HG02943 (cell line): ENCODE measurements around the gene CDK18.

Source experiments
- ATAC-seq: cut with Tn5 transposase; IDR thresholded peaks from one replicate; pipeline ENCODE4 v1.9.1; 2021; ENCODE audit warnings: mild to moderate bottlenecking, low read depth, moderate library complexity; ENCODE audit not compliant: unreplicated experiment

Gene CDK18

GRCh38 chr1:205520709-205521108 is 16.2 kb downstream of the CDK18 start:
- ATAC-seq: no peak

DNA sequence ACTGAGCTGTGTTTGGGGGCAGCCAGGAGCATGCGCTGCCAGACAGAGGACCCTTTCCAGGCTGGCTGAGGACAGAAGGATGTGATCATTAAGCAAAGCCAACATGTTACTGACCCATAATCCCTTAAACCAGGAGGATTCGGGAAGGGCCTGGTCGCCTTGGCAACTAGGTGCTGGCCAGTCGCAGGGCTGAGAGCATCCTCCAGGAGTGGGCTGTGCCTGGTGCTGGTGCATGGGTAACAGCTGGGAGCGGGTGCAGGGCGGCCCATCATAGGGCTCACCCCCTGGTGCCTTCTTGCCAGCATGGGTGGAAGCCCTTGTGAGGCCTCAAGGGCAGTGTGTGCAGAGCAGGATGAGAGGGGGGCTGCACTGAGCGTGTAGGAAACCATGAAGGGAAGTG is 17.2 kb downstream of the CDK18 start:
- ATAC-seq: no peak

DNA sequence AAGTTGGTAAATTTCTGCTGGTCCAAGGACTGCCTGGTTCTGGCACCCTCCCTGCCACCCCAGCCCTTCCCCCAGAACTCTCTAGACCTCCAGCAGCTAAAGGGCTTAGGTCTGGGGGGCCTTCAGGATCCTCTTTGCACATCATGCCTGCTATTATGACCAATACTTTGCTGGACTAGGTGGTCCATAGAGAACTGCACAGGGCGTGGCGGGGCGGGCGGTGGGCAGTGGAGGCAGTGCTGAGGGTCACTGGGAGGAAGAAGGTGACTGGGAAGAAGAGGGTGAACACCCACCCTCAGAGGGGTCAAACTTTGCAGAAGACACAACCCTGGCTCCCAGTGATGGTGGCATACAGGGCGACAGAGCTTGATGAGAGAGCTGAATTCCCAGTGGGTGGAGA is 18.2 kb downstream of the CDK18 start:
- no peak for ATAC-seq

- no peak for ATAC-seq
These were observed 18.9 kb downstream of the CDK18 start for GRCh38 chr1:205523261-205523890.

- ATAC-seq: no peak
These were observed 19.7 kb downstream of the CDK18 start for GRCh38 chr1:205523891-205524793.

DNA sequence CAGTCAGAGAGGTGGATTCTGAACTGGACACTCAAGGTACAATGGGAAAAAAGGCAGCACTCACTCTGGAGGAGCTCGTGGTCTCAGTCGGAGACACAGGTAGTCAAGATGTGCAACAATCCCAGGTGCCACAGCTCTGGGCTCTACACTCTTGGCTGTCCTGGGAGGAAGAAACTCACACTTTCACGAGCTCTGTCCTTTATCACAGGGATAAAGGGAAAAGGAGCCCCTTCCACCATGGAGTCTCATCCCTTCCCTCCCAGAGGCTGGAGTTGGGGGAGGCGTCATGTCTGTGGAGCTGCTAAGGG is 20.3 kb downstream of the CDK18 start:
- ATAC-seq: no peak

DNA sequence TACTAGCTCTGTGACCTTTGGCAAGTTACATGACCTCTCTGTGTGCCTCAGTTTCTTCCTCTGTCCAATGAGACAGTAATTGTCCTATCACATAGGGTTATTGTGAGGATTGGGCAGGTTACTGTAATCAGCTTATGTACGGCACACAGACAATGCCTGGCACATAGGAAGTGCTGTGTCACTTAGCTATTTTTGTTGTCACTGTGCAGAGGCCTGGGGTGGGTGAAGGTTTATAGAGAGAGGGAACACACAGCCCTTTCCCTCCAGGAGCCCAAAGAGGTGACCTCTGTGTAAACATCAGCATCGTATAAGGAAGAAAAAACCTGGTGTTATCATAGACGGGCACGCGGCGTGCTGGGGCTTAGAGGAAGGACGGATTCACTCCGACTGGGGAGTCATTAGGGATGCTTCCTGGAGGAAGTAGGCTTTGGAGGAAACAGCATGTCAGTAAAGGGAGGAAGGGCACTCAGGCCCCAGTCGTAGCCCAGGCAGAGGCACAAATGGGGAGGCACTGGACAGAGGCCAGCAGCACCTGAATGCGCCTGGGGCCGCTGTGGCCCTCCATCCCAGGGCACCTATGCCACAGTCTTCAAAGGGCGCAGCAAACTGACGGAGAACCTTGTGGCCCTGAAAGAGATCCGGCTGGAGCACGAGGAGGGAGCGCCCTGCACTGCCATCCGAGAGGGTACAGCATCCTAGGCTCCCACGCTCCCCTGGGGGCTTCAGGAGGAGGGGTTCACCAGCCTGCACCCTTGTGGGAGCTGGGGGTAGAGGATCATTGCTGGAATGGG is 21.2 kb downstream of the CDK18 start:
- ATAC-seq: no peak

DNA sequence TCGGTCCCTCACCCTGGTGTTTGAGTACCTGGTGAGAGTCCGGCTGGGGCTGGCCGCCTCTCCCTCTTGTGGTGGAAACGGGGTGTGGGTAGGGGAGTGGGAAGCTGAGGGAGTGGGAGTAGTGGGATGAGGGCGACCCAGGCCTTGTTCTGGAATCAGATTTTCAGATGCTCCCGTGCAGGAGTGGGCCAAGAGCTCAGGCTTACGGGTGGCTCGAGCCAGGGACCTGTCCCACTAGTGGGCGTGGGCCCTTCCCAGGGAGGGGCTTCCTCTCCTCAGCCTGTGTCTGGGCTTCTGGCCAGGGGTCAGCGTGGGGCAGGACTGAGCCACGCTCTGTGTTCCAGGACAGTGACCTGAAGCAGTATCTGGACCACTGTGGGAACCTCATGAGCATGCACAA is 22.0 kb downstream of the CDK18 start:
- no peak for ATAC-seq

DNA sequence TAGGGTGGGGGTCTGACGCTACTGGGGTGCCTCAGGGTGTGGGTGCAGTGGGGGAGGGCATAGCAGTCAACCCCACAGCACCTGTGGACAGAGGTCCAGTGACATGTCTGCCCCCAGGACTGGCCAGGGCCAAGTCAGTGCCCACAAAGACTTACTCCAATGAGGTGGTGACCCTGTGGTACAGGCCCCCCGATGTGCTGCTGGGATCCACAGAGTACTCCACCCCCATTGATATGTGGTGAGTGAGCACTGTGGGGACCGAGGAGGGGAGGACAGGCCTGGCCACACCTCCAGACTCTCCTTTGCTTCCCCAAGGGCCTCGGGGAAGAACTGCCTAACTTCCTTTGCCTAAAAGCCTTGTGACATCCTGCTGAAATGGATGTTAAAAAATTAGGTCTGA is 23.5 kb downstream of the CDK18 start:
- ATAC-seq: no peak

DNA sequence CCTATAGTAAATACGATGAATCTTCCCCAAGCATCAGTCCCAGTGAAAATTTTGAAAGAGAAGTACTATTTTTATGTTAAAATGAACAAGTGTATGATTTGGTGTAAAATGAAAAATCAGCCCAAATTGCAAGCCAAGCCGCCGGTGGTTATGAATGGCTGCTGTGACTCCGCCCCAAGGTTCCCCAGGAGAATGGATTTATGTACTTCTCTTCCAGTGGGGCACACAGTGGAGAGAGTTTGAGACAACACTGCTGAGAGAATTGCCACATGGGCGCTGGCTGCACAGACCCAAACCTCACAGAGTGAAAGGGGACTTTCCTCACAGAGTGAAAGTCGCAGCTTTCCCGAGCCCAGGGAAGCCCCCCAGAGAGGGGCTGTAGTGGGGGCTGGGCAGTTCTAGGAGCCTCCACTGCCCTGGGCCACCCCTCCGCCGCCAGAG is 24.0 kb downstream of the CDK18 start:
- ATAC-seq: no peak

DNA sequence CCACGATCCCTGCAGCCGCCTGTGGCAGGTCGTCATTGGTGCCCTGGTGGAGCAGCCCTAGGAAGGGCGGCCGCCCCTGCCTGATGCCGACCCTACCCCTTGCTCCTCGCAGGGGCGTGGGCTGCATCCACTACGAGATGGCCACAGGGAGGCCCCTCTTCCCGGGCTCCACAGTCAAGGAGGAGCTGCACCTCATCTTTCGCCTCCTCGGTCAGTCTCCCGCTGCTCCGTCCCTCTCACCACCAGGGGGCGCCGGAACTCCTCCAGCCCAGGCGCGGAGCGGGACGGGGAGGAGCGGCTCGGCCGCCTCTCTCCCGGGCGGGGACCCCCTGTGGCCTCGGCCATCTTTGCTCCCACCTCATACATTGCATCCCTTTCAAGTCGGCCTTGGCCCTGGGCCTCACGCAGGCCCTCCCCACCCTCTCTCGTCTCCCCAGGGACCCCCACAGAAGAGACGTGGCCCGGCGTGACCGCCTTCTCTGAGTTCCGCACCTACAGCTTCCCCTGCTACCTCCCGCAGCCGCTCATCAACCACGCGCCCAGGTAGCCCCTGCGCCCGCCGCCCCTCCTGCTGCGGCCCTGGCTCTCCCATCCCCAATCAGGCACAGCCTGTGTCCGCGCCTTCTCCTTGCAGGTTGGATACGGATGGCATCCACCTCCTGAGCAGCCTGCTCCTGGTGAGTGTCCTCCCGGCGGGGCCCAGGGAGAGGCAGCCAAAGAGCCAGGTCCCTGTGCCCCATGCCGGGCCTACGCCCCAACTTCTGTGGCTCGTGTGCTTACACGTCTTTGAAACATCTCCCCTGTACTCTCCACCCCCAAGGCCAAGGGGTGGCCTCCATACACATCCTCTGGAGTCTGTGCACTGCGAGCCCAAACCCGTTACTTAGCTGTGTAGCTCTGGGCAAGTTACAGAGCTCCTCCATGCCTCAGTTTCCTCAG is 24.7 kb downstream of the CDK18 start:
- no peak for ATAC-seq

DNA sequence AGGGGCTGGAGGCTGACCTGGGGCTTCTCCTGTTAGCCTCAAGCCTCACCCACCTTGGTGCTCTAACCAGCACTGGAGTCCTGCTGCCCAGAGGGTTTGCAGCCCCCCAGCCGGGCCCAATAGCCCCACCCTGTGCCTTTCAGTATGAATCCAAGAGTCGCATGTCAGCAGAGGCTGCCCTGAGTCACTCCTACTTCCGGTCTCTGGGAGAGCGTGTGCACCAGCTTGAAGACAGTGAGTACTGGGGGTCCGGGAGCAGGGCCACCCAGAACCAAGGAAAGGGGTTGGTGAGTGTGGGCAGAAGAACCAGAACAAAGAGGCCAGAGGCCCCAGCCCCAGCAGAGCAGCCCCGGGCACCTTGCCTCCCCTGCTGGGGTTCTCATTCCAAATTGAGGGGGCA is 25.6 kb downstream of the CDK18 start:
- ATAC-seq: no peak

GRCh38 chr1:205531191-205532025 is 26.9 kb downstream of the CDK18 start:
- no peak for ATAC-seq

DNA sequence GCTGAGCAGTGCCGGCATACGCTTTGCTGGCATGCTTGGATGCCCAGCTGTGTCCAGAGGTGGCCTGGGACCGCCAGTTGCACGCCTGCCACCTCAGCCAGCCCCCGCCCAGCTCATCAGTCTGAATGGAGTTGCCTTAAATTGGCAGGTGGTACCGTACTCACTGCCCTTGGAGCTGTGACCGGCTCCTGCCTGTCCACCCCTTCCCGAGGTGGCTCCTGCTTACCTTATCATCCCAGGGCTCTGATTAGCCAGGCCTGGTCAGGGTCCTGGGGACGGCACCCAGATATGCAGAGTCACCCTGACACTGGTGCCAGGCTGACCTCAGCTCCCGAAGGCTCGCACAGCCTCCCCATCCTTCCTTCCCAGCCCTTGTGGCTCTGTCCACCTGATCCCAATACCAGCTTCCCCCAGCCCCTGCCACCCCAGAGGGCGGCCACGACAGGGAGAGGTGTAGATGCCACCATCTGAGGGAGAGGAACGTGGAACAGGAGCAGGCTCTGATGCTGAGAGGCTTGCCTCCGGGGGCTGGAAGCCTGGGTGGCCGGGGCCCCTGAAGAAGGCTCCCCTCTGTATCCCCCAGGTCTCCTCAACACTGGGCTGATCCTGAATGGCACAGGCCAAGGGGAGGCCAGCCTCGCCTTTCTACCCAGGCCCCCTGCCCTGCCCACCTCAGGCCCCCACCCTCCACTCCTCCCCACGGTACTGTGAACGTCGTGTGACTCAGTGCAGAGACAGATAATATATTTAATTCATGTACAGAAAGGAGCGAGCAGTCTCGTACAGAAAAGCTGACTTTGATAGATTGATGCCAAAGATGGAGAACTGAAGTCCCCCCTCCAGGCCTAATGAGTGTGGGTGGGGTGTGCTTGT is 27.8 kb downstream of the CDK18 start:
- ATAC-seq: no peak

GRCh38 chr1:205532996-205533735 is 28.7 kb downstream of the CDK18 start:
- no peak for ATAC-seq

- ATAC-seq: no peak
These were observed 29.4 kb downstream of the CDK18 start for GRCh38 chr1:205533748-205534443.

- ATAC-seq: no peak
These were observed 30.0 kb downstream of the CDK18 start for GRCh38 chr1:205534444-205534985.
